ENCODE data around the gene KDM5A. TPM values are rescaled to one million over a fixed set of nuclear protein-coding genes. Genes with fewer than 3 reads are reported as not detected.

The KDM5A gene
- total and polyA plus RNA-seq, 2 experiments from 2014 or later: 47.1 to 48.3 TPM

GRCh38 chr12:234891-235415 lies 154.2 kb downstream of the KDM5A start (continued):
- TF ChIP-seq CTCF (conservative IDR thresholded peaks at IDR 0.05; ENCODE audit: low read depth in 2 of 2): no peak

GRCh38 chr12:234019-234418 lies 155.1 kb downstream of the KDM5A start:
- H3K27ac Mint-ChIP-seq: no peak overlapping the region
- Histone ChIP-seq H4K20me1 (replicated peaks; ENCODE audit: insufficient read depth) (no peaks in the 10 kb centered on the region), H2AFZ (no peak overlapping the region), H3K4me2 (no peak overlapping the region), H3K79me2 (replicated peaks; ENCODE audit: insufficient read depth) (no peaks in the 10 kb centered on the region), H3K4me1 (ENCODE audit: insufficient read depth) (peaks cover 13% of the 10 kb centered on the region; the same call in 1 of the 2 replicates), H3K4me3 (no peak overlapping the region), H3K36me3 (ENCODE audit: insufficient read depth) (no peaks in the 10 kb centered on the region), H3K27ac (ENCODE audit: low read depth) (no peak overlapping the region), H3K9me2 (ENCODE audit: insufficient read depth) (no peaks in the 10 kb centered on the region), H3F3A (replicated peaks; ENCODE audit: low read depth) (no peaks in the 10 kb centered on the region), H3K27me3 (ENCODE audit: insufficient read depth) (no peaks in the 10 kb centered on the region)
- H3K27me3 Mint-ChIP-seq (ENCODE audit: insufficient read depth, low read depth, poor library complexity): peaks cover 13% of the 10 kb centered on the region
- DNase-seq (ENCODE audit: low spot score): no peak
- H3K36me3 Mint-ChIP-seq (ENCODE audit: low read depth): peaks cover 13% of the 10 kb centered on the region
- peaks cover 27% of the 10 kb centered on the region for H3K9me3 Mint-ChIP-seq
- no peak overlapping the region for H3K4me3 Mint-ChIP-seq
- peaks cover 24% of the 10 kb centered on the region for H3K4me1 Mint-ChIP-seq
- ATAC-seq: no peak
- TF ChIP-seq ZNF462 (CRISPR knock-in tag; IDR thresholded peaks at IDR 0.05): no peak
- TF ChIP-seq NANOG (IDR thresholded peaks at IDR 0.05; ENCODE audit: borderline replicate concordance): no peak
- no peak for TF ChIP-seq STAT1 (IDR thresholded peaks at IDR 0.05; ENCODE audit: unreplicated experiment)
- TF ChIP-seq REST (IDR thresholded peaks at IDR 0.05; ENCODE audit: unreplicated experiment): no peak
- no peak for TF ChIP-seq ZNF331 (CRISPR knock-in tag; IDR thresholded peaks at IDR 0.05; ENCODE audit: low read depth)
- TF ChIP-seq POLR2AphosphoS5 (IDR thresholded peaks at IDR 0.05; ENCODE audit: low read depth): no peak
- TF ChIP-seq CTCF (conservative IDR thresholded peaks at IDR 0.05; ENCODE audit: low read depth in 2 of 2): no peak
- TF ChIP-seq EZH2phosphoT487 (IDR thresholded peaks at IDR 0.05; ENCODE audit: unreplicated experiment): no peak
- TF ChIP-seq EZH2 (IDR thresholded peaks at IDR 0.05; ENCODE audit: low read depth, unreplicated experiment): no peak
- TF ChIP-seq ETS1 (IDR thresholded peaks at IDR 0.05): no peak
